ENCODE measurements around the gene ZNF512B. TPM values are rescaled to one million over a fixed set of nuclear protein-coding genes. Genes with fewer than 3 reads are reported as not detected.

The ZNF512B gene, protein sequence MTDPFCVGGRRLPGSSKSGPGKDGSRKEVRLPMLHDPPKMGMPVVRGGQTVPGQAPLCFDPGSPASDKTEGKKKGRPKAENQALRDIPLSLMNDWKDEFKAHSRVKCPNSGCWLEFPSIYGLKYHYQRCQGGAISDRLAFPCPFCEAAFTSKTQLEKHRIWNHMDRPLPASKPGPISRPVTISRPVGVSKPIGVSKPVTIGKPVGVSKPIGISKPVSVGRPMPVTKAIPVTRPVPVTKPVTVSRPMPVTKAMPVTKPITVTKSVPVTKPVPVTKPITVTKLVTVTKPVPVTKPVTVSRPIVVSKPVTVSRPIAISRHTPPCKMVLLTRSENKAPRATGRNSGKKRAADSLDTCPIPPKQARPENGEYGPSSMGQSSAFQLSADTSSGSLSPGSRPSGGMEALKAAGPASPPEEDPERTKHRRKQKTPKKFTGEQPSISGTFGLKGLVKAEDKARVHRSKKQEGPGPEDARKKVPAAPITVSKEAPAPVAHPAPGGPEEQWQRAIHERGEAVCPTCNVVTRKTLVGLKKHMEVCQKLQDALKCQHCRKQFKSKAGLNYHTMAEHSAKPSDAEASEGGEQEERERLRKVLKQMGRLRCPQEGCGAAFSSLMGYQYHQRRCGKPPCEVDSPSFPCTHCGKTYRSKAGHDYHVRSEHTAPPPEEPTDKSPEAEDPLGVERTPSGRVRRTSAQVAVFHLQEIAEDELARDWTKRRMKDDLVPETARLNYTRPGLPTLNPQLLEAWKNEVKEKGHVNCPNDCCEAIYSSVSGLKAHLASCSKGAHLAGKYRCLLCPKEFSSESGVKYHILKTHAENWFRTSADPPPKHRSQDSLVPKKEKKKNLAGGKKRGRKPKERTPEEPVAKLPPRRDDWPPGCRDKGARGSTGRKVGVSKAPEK
- 8.7 and 11.7 TPM in 2 replicates for total RNA-seq

DNA sequence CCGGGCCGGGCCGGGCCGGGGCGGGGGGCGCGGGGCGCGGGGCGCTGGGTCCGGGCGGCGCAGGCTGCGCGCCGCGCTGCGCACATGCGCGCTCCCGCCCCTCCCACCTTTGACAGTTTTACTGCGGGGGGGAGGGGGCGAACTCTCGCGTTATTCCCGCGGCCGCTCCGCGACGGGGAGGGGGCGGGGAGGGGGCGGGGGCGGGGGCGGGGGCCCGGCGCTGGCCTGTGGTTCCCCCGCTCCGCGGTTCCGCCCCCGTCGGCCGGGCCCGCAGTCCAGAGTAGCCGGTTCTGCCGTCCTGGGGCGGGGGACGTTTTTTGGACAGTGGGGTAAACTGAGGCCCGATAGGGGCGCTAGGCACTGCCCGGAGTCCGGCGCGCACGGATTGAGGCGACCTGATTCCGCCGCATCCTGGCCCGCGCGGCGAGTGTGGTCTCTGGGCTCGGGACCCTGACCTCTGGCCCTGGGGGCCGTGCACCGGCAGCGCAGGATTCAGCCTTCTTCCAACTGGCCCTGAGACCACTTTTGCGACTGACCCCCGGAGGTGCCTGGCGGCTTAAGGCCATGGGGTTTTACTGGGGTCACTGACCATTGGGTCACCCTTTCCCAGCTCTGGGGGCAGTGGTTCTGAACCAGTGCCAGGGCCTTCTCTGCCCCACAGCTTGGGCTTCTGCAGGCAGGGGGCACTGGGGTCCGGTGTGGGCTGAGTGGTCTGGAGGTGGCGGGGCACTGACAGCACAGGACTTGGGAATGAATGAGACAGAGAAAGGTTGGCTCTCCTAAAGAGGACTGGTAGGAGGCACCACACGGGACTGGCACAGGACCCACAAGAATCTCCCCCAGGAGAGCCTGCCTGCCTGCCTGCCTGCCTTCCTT is at the start of gene ZNF512B:
ZNF512B (minus strand) TSS at position 93 of the 876 bp plus-strand sequence. CDS start 1,980 bp downstream, outside the sequence.

DNA sequence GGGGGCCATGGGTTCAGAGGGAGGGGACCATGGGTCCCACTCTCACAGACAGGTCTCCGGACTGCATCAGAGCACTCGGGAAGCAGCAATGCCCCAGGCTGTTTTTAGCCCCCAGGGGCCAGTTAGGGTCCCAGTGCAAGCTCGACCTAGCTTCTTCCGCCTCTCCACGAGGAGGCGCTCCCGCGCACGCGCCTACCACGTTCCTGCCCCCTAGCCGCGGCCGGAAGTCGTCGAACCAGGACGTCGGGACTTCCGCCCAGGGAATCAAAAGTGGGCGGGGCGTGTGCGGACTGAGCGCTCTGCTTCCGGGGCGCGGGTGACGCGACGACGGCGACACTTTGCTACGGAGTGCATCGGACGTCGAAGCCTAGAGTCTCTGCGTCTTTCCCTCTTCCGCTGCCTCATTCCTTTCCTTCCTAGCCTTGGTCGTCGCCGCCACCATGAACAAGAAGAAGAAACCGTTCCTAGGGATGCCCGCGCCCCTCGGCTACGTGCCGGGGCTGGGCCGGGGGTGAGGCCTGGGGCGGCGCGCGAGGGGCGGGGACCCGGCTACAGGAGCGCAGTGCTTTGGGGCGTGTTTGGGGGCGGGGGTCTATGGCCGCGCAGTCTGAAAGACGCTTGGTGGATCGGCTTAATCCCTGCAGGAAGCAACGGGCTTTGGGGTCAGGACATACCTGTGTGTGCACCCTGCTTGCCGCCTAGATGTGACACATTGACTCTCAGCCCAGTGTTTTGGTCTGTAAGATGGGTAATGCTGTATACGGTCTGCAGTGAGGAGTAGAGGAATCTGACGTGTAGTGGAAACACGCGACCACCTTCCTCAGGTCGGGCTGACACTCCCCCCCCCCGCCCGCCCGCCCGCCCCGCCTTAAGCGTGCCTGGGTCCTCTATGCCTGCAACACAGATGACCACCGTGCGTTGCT is 11.3 kb upstream of the ZNF512B start, which contains the start of gene PRPF6:
PRPF6 (plus strand) TSS at position 327 of the 923 bp plus-strand sequence; CDS start at position 441, 114 bp downstream.

DNA sequence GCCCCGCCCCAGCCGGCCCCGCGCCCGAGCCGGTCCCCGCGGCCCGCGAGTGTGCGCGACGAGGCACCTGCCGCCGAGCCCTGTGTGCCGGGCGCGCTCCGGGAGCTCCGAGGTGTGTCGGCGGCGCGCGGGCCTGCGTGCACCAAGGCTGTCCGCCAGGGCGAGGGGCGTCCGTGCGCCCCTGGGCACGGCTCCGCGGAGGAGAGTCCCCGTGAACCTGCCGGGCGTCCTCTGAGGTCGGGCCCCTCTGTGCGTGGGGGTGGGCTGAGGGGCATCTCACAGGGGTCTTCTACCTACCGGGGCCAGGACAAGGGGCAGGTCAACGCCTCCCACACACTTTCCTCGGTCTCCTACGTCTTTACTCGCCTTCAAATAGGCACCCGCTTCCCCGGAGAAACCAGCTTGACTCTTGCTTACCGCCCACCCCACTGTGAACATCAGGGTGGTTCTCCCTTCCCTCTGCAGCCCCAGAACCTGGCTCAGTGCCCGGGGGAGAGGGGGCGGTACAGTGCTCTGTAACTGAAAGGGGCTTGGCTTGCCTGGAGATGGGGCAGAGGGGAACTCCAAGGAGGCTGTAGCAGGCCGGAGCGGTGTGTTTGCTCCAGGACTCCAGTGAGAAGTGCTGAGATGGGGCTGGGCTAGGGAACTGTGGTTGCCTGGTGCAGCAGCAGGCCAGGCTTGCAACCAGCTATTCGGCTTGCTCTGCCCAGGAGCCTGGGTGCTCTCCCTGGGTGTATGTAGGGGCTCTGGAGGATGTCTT is 10.0 kb upstream of the ZNF512B start, which contains the start of gene SAMD10:
SAMD10 (minus strand) TSS at position 86 of the 760 bp plus-strand sequence. CDS start 175 bp downstream, outside the sequence.

DNA sequence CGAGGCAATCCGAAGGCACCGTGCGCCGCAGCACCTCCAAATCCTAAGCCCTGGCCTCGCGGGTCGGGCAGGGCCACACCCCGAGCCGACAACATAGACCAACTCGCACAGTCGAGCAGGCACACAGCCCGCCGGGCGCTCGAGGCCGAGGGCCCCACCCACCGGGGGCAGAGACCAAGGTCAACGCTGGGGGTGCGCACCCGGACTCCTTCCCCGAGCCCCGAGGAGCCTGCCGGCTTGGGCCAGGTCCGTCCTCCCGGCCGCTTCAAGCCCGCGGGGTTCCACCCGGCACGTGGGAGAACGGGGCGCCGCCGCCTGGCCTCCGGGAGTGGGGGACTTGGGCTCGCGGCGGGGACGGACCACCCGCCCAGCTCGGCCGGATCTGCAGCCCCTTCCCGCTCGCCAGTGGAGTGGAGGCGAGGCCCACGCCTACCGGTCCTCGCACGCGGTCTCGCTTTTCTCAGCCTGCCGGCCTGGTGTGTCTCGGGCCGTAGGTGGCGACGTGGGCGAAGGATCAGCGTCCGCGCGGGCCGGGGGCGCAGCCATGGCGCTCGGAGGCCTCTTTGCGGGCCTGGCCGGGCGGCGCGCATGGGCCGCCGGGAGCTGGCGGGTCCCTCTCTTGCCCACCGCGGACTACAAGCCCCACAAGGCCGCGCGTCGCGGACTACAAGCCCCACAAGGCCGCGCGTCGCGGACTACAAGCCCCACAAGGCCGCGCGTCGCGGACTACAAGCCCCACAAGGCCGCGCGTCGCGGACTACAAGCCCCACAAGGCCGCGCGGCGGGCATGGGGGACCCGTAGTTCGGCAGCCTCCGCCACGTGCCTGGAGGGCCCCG is 13.7 kb downstream of the ZNF512B start, which contains the start of gene UCKL1:
UCKL1 (minus strand) TSS at position 590 of the 837 bp plus-strand sequence; CDS start at position 546, 44 bp downstream.

Other genes starting within 250 kb of the ZNF512B start
- 3.8 and 7.3 TPM in 2 replicates for gene LIME1, start 233.3 kb downstream of the ZNF512B start, total RNA-seq
- 36.9 and 58.5 TPM in 2 replicates for gene SLC2A4RG, start 230.2 kb downstream of the ZNF512B start, total RNA-seq
- 3.4 and 3.9 TPM in 2 replicates for gene ZBTB46, start 138.7 kb downstream of the ZNF512B start, total RNA-seq
- gene ABHD16B, start 108.4 kb downstream of the ZNF512B start, total RNA-seq: not detected in 2 replicates
- 131 and 133 TPM in 2 replicates for gene TPD52L2, start 104.7 kb downstream of the ZNF512B start, total RNA-seq
- 51.4 and 57.8 TPM in 2 replicates for gene DNAJC5, start 74.8 kb downstream of the ZNF512B start, total RNA-seq
- gene UCKL1, start 13.5 kb downstream of the ZNF512B start, total RNA-seq: 14.9 and 17.3 TPM in 2 replicates
- gene SAMD10, start 9.7 kb upstream of the ZNF512B start, total RNA-seq: 1.1 and 2.4 TPM in 2 replicates
- 36.8 and 42.0 TPM in 2 replicates for gene PRPF6, start 11.2 kb upstream of the ZNF512B start, total RNA-seq
- gene C20orf204, start 66.3 kb upstream of the ZNF512B start, total RNA-seq: 0.18 TPM in 1 of 2 replicates, not detected in the other
- 0.36 and 1.8 TPM in 2 replicates for gene SOX18, start 79.7 kb upstream of the ZNF512B start, total RNA-seq
- gene TCEA2, start 93.3 kb upstream of the ZNF512B start, total RNA-seq: 26.5 and 30.6 TPM in 2 replicates
- gene RGS19, start 109.6 kb upstream of the ZNF512B start, total RNA-seq: 9.4 and 10.1 TPM in 2 replicates
- gene OPRL1, start 110.2 kb upstream of the ZNF512B start, total RNA-seq: 0.65 TPM in 1 of 2 replicates, not detected in the other
- 2.5 TPM in 1 of 2 replicates, not detected in the other for gene LKAAEAR1, start 114.5 kb upstream of the ZNF512B start, total RNA-seq
- gene NPBWR2, start 137.6 kb upstream of the ZNF512B start, total RNA-seq: not detected in 2 replicates
- not detected in 2 replicates for gene MYT1, start 194.5 kb upstream of the ZNF512B start, total RNA-seq